Left colon (tissue), 2 donors: ENCODE measurements around the gene PRDX2. TPM values are rescaled to one million over a fixed set of nuclear protein-coding genes. Genes with fewer than 3 reads are reported as not detected.

ENCODE experiments used
- ATAC-seq: fragments of 200-7000 bp; cut with Tn5 transposase; one replicate; pipeline ENCODE4 v1.9.1; 2020; ENCODE audit warnings: mild to moderate bottlenecking, moderate library complexity
- DNase-seq, 2 donors: peaks; one replicate each; pipeline ENCODE4 v3.0.0-alpha.2; 2020
- intact Hi-C, 2 donors: fragments of 100-400 bp; cut with DNase I in 1 of 2; cut with micrococcal nuclease in 1 of 2; formaldehyde crosslinking; loops; one replicate each; pipeline versions ENCODE4 v1.11.2 to v1.14.0; 2022; cut with DNase I, micrococcal nuclease
- total RNA-seq, 2 donors: library from RNA; stranded (reverse); fragmentation: NEBNext Ultra II Directional; extraction: Animal tissue kit (Norgen Biotek cat#: 25700); gene quantifications; one replicate each; pipeline ENCODE4 v1.2.1, GENCODE V29; 2021
- donor health status: DM: no; HTN: no; CAD: no.
- donor health status: DM: yes; HTN: yes; CAD: no.

PRDX2 gene
- total RNA-seq, 2 donors from 2014 or later = 249 to 298 TPM

- DNase-seq (peak; percentile 82 to 85), ATAC-seq (peak; percentile 23)
- intact Hi-C loops = no loop called here
These were observed 15.3 kb downstream of the PRDX2 start for GRCh38 chr19:12786141-12786870.

DNA sequence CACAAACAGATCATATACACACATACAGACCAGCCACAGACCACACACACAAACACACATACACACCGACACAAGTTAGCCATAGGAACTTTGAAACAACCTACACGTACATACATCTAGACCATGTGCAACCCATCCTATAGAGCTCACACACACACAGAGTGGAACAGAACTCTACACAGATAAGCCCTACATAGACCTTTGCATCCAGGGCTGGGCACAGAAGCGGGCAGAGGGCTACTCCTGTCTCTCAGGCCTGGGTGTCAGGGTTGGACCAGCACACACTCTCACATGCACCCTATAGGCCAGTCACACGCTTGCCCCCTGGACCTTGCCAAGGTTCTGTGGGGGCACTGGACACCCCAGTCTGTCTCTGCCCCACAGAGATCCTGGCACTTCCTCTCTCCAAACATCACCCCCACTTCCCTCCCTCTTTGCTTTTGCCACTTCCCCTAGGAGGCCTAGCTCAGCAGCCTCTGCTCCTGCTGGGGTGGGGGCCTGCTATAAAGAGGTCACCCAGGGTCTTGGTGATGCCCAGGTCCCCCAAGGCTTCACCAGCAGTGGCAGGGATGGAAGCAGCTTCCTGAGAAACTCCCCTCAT, 16.1 kb downstream of the PRDX2 start:
- ATAC-seq = no peak
- peak in 1 of 2 donors; percentile 43 for DNase-seq
- intact Hi-C loops = no loop called here

DNA sequence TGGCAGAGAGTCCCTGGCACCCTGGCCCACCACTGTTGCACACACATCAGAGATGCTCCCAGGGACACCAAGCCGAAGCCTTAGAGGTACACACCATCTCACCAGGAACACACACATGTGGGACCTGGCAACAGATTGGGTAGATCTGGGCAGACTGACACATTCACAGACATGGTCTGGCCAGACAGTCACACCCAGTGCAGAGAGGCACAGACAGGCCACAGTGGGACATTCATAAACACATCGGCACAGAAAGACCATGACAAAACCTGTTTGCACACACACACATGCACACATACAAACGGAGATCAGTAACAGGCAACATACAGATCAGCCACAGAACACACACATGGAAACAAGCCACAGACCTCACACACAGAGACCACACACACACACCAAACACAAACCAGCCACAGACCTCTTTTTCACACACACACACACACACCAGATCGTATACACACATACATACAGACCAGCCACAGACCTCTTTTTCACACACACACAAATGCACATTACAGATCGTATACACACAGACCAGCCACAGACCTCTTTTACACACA, 16.6 kb downstream of the PRDX2 start:
- no peak for ATAC-seq
- intact Hi-C loops = no loop called here
- DNase-seq = peak in 1 of 2 donors; percentile 31

GRCh38 chr19:12784394-12784870, 17.2 kb downstream of the PRDX2 start:
- intact Hi-C loops = no loop called here
- DNase-seq = peak in 1 of 2 donors; percentile 26

DNA sequence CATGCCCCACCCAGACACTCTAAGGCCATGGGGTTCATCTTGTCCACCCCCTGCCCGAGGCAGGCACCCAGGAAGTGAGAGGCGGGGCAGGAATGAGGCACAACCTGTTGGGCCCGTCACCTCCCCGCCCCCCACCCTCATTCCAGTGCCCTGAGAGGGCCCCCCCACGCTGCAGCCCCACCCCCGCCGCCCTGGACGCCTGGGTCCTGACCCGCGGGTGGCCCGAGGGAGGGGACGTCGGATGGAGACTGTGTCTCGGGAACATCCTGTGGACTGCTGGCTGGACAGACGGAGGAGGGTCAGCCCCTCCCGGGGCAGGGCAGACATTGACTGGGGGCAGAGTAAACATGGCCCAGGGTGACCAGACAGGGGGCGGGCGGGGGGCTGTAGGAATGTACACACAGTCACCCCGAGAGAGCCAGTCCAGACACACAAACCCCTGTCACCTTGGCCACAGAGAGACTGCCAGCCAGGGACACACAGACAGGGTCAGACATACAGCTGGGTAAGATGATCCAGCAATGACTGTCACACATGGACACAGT, 17.7 kb downstream of the PRDX2 start:
- intact Hi-C loops = no loop called here
- peak; percentile 64 to 84 for DNase-seq
- ATAC-seq = peak; percentile 16

More at GRCh38 chr19:12784394-12784870, 17.2 kb downstream of the PRDX2 start:
- ATAC-seq = no peak

- no peak for DNase-seq
- intact Hi-C loops = no loop called here
- ATAC-seq = no peak
These were observed 18.2 kb downstream of the PRDX2 start for GRCh38 chr19:12783291-12783848.

- DNase-seq (peak; percentile 85 to 91), ATAC-seq (peak; percentile 48)
- intact Hi-C loops = no loop called here
These were observed 18.9 kb downstream of the PRDX2 start for GRCh38 chr19:12782424-12783290.

DNA sequence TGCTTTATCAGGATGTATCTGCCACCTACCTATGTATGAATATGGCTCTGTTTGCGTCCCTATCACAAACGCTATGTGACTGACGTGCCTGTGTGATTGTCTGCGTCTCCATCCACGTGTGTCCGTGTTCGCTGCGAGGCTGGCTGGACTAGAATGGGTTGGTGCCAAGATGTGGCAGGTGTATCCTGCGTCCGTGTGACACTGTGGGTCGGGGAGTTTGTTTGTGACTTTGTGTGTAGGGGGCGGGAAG, 19.5 kb downstream of the PRDX2 start:
- intact Hi-C loops = no loop called here
- ATAC-seq (no peak), DNase-seq (no peak)

DNA sequence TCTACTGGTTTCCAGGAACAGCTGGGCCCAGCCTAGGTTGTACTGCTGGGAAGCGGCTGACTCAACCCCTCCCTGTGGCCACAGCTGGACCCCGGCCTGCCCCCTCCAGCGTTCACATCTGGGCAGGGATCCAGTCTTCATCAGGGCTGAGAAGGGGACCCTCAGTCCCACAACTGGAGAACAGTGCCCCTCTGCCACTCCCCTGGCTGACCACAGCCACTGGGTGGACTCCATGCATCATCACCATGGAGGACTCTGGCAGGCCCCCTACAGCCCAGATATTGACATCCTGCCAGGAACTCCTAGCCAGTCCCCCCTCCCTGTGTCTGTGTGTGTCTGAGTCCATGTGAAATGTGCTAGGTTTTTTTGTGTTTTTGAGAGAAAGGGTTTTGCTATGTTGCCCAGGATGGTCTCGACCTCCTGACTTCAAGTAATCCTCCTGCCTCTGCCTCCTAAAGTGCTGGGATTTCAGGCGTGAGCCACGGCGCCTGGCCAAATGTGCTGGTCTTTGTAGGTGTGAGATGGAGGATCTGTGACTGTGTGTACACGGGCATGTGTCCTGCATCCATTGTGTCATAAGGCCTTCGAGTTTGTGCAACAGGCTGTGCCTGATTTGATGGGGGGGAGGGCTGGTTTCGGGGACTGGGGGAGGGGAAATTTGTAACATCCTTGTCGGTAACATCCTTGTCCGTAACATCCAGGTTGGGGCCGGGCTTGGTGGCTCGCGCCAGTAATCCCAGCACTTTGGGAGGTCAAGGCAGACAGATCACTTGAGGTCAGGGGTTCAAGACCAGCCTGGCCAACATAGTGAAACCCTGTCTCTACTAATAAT, 22.2 kb downstream of the PRDX2 start:
- intact Hi-C loops = no loop called here
- ATAC-seq (no peak), DNase-seq (peak; percentile 53 to 54)

DNA sequence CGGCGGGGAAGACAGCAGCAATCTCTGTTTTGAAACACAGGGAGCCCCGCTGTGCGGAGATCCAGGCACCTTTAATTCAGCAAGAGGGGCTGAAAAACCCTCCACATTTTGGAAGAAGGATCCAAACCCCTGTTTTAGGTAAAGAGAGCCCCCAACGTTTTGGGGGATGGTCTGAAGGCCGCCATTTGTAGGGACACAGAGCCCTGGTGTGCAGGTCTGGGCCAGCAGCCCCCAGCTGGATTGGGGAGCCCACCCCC, 22.8 kb downstream of the PRDX2 start:
- intact Hi-C loops = no loop called here
- ATAC-seq (no peak), DNase-seq (no peak)

GRCh38 chr19:12778017-12778904, 23.3 kb downstream of the PRDX2 start:
- ATAC-seq (peak; percentile 27), DNase-seq (peak; percentile 77 to 83)
- intact Hi-C loops = no loop called here

DNA sequence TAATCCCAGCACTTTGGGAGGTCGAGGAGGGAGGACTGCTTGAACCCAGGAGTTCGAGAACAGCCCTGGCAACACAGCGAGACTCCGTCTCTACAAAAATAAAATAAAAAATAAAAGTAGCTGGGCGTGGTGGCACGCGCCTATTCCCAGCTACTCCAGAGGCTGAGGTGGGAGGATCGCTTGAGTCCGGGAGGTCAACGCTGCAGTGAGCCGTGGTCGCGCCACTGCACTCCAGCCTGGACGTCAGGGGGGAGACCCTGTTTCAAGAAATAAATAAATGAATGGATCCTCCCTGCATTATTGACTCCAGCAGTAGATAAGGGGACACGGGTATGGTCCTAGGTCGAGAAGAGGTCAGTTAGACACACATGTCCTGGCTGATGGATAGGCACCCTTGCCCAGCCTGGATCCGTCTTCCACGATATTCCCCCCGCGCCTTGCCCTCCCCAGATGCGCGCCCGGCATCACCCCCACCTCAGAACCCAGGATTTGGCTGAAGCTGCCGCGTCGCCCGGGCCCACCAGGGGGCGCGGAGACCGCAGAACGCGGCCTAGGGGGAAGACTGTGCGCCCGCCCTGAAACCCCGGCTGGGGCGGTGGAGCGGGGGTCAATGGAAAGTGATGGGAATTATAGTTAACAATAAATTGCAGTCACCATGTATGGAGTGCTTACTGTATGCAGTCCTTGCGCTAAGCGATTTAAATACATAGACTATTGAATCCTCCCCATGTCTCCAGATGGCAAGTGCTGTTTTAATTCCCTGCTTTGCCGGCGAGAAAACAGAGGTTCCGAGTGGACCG, 24.2 kb downstream of the PRDX2 start:
- peak; percentile 39 for ATAC-seq
- intact Hi-C loops = no loop called here
- DNase-seq = peak; percentile 77 to 86

DNA sequence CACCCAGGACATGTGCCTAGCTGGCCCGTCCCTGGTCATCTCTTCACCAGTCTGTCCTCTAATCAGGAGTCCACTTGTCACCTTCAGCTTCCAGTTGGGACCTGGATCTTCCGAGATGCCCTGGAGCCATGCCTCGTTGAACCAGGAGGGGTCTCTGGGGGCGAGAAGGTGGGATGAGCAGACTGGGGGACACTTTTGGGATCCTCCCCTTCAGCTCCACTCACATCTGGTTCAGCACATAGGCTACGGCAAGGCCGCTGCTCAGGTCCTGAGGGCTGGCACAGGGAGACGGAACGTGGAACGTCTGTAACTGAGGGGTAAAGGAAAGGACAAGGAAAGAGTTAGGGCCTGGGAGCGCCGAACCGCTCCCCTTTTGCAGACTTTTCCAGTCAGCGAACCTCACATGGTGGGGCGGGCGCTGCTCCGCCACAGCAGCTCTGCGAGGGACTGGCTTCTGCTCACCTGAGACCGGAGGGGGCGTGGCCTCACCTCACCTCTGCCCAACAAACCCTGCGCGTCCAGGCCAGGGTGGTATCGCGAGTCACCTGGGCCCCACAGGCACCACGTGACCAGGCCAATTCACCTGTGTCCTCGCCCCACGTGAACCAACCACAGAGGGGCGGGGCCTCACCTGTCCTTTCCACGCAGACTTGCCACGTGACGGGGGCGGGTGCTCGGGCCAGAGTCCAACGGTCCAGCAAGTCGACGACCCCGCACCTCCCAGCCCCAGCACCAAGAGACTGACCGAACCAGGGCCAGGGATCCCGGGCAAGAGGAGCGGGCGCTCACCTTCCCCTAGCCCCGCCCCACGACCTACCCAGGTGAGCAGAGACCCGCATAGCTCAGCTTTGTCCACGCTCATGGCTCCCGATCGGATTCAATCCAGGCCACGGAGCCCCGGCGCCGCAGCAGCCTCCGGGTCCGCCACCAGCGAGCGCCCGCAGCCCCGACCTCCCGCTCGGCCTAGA, 26.7 kb downstream of the PRDX2 start, which contains the start of gene HOOK2:
TSS of gene HOOK2 (minus strand) at position 965 of the 968 bp plus-strand sequence. CDS start at position 862, 103 bp downstream.
- ATAC-seq (peak; percentile 79), DNase-seq (peak; percentile 97 to 98)
- intact Hi-C loops = no loop called here

GRCh38 chr19:12773571-12773970, 28.0 kb downstream of the PRDX2 start:
- DNase-seq = no peak
- no peak for ATAC-seq
- intact Hi-C loops = no loop called here

DNA sequence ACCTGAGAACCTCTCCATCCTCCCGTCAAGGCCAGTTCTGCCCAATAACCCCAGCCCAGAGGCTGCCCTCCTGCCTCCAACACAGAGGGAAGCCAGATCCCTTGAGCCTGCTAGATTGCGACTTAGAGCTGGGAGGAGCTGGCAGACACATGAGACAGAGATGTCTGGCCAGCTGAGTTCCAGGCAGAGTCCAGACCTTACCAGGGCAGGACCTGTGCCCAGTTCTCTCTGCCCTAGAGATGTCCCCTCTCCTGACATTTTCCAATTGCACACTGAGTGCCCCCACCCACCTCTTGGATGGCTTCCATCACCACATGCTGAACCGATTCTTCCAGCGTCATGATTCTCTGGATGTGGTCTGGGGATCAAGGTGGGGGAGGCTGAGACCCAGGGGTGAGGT, 29.3 kb downstream of the PRDX2 start:
- ATAC-seq (no peak), DNase-seq (no peak)
- intact Hi-C loops = no loop called here
